GM12865 (cell line): Measurements from ENCODE around the gene PTPN23.

Experiments
- DNase-seq: peaks from one replicate; pipeline ENCODE4 v3.0.0; 2010; ENCODE audit warnings: low read depth
- H3K4me3 ChIP-seq: 2 replicates; pipeline ENCODE4 v1.5.1; 2011; ENCODE audit warnings: mild to moderate bottlenecking, low read depth, low read length, control low read depth
- TF ChIP-seq, protein P1 (sequence below): IDR thresholded peaks from 2 replicates; pipeline ENCODE4 v1.5.1; 2011; ENCODE audit warnings: low read length, control low read depth, low read depth, inconsistent platforms; ENCODE audit not compliant: insufficient read depth; ENCODE audit errors: missing control alignments

PTPN23 gene

DNA sequence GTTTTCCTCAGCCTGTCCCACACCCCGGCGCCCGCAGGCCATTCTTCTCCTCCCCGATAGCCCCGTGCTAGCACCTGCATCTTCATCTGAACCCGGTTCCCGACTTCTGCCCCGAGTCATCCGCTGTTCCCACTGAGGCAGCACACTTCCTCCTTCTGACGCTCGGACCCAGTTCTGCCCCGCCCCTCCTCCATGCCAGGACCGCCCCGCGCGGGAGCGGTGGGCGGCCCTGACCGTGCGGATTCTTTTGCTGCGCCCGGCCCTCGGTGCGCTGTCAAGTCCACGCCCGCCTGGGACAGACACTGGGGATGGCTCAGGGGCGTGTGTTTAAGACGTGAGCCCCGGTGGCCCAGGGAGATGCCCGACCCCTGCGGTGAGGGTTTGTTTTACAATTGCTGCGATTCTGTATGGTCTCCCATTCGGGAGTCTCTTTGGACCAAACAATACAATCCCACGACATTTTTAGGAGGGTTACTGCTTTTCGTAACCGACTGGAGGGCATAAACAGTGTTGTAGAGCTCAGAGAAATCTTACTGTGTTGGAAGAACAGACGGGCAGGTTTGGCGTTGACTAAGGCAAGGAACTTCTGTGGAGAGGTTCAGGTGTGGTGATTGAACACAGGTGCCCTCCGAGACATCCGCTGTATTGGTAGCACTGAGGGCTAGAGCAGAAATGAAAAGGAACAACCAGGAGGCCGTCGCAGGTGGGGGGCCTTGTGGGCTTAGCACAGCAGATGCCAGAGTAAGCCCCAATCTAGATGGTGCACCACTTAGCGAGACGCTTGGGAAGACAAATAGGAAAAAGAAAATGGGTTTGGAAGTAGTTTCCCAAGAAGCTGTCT is 716 bp downstream of the PTPN23 start:
- peak; percentile 93 for DNase-seq
- TF ChIP-seq, protein P1, sequence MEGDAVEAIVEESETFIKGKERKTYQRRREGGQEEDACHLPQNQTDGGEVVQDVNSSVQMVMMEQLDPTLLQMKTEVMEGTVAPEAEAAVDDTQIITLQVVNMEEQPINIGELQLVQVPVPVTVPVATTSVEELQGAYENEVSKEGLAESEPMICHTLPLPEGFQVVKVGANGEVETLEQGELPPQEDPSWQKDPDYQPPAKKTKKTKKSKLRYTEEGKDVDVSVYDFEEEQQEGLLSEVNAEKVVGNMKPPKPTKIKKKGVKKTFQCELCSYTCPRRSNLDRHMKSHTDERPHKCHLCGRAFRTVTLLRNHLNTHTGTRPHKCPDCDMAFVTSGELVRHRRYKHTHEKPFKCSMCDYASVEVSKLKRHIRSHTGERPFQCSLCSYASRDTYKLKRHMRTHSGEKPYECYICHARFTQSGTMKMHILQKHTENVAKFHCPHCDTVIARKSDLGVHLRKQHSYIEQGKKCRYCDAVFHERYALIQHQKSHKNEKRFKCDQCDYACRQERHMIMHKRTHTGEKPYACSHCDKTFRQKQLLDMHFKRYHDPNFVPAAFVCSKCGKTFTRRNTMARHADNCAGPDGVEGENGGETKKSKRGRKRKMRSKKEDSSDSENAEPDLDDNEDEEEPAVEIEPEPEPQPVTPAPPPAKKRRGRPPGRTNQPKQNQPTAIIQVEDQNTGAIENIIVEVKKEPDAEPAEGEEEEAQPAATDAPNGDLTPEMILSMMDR, result no peak
- H3K4me3 ChIP-seq, result peak overlapping the region; percentile 71

- DNase-seq, result no peak
- TF ChIP-seq, protein P1, result no peak
- H3K4me3 ChIP-seq, result no peak overlapping the region
Measured at GRCh38 chr3:47384425-47384824, 3.6 kb downstream of the PTPN23 start.

GRCh38 chr3:47385007-47385406 is 4.2 kb downstream of the PTPN23 start:
- DNase-seq, result no peak
- TF ChIP-seq, protein P1, result no peak
- H3K4me3 ChIP-seq, result no peak overlapping the region

DNA sequence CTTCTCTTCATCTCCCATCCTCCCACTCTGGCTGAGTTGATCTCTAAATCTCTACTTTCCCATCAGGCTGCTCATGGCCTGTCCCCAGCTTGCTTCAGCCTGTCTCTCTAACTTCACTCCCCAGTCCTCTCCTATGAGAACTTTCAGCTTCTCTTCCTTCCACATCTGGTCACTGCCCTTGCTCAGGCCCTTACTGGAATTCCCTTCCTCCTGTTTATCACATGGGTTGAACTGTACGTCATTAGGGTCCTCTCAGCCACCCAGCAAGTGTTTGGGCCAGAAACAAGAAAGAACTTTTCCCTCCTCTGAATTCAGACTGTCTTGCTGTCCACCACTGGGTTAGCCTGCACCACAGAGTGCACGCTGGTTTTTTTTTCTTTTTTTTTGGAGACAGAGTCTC is 5.0 kb downstream of the PTPN23 start:
- no peak for DNase-seq
- H3K4me3 ChIP-seq, result no peak overlapping the region
- TF ChIP-seq, protein P1, result no peak

DNA sequence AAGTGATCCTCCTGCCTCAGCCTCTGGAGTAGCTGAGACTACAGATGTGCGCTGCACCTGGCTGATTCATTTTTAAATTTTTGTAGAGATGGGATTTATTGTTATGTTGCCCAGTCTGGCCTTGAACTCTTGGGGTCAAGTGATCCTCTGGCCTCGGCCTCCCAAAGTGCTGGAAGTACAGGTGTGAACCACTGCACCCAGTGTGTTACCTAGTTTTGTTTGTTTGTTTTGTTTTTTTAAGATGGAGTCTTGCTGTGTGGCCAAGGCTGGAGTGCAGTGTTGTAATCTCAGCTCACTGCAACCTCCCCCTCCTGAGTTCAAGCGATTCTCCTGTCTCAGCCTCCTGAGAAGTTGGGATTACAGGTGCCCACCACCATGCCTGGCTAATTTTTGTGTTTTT is 12.1 kb downstream of the PTPN23 start:
- TF ChIP-seq, protein P1, result no peak
- DNase-seq, result no peak
- H3K4me3 ChIP-seq, result no peak overlapping the region

DNA sequence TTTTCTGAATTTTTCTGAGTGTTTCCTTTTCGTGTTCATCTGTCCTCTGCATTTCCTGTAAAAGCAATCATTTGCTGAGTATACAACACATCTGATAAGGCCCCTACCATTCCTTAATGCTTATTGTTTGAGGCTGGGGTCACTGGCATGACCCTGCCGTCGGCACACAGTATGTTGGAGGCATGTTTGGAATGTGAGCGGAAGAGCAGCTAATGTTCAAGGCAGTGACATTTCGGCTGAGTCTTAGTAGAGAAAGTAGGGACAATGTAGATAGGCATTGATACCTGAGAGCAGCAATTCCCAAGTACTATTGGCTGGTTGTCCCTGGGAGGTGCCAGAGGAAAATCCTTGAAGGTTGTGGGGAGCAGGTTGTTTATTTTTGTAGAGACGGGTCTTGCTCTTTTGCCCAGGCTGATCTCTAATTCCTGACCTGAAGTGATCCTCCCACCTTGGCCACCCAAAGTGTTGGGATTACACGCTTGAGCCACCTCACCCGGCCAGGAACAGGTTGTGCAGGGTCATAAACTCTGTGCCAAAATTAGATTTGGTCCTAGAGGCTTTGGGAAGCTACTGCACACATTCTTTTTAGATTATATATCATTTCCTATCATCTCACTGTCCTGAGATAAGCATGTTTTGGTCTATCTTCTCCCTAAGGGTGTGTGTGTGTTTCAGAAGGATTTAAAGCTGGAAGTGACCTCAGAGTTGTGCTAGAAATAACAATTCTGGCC is 13.5 kb downstream of the PTPN23 start:
- DNase-seq, result no peak
- no peak overlapping the region for H3K4me3 ChIP-seq
- TF ChIP-seq, protein P1, result no peak
